PC-9 (cell line): ENCODE results near the gene PHLDA2.

Experiments used
- CTCF ChIP-seq: fragments of 200-600 bp; sonication (generic); conservative IDR thresholded peaks from 2 replicates; pipeline ENCODE4 v1.6.1; 2017; ENCODE audit warnings: mixed run types, antibody characterized with exemption, mild to moderate bottlenecking, moderate library complexity
- EZH2 ChIP-seq: fragments of 200-600 bp; sonication (generic); IDR thresholded peaks from 2 replicates; pipeline ENCODE4 v1.8.0; 2017; ENCODE audit warnings: antibody characterized with exemption, low read depth

- no peak for TF ChIP-seq CTCF
- no peak for TF ChIP-seq EZH2
Observed at GRCh38 chr11:2892967-2893528, 36.2 kb downstream of the PHLDA2 start.
